ENCODE results near the gene SNAP91.
"Not testable (repeated sequence)": the region's sequence is repeated elsewhere in the genome, so short reads cannot be mapped to it uniquely, and the experiment has no call there.

SNAP91 gene

GRCh38 chr6:83550482-83550881 is 158.4 kb downstream of the SNAP91 start:
- H3F3A ChIP-seq (ENCODE audit: insufficient read depth, low read length); H3K79me2 ChIP-seq (ENCODE audit: insufficient read depth, low read length); H3K36me3 ChIP-seq (ENCODE audit: insufficient read depth, low read length); H3K9me3 ChIP-seq (ENCODE audit: low read length); H3K9me2 ChIP-seq (ENCODE audit: low read depth, low read length); H3K4me3 ChIP-seq (ENCODE audit: low read depth, low read length, poor library complexity, severe bottlenecking); H4K20me1 ChIP-seq (ENCODE audit: insufficient read depth, low read length); H3K4me2 ChIP-seq (ENCODE audit: low read length); H3K27me3 ChIP-seq (ENCODE audit: insufficient read depth, low read length); H3K4me1 ChIP-seq (ENCODE audit: insufficient read depth, low read length, severe bottlenecking); H3K27ac ChIP-seq (ENCODE audit: low read depth, low read length, poor library complexity, severe bottlenecking); H3K9ac ChIP-seq (ENCODE audit: low read length); H2AFZ ChIP-seq (ENCODE audit: low read length): not testable (repeated sequence)

- no peak overlapping the region for H3K9ac ChIP-seq (ENCODE audit: low read length)
- TF ChIP-seq EZH2 (IDR thresholded peaks at IDR 0.05; ENCODE audit: borderline replicate concordance, low read length): no peak
- no peak for TF ChIP-seq CTCF (IDR thresholded peaks at IDR 0.05; ENCODE audit: low read length)
- no peaks in the 10 kb centered on the region for H4K20me1 ChIP-seq (ENCODE audit: insufficient read depth, low read length)
- no peaks in the 10 kb centered on the region for H3K27me3 ChIP-seq (ENCODE audit: insufficient read depth, low read length)
- H2AFZ ChIP-seq (ENCODE audit: low read length): no peak overlapping the region
- no peak overlapping the region for H3K4me2 ChIP-seq (ENCODE audit: low read length)
- no peaks in the 10 kb centered on the region for H3K4me1 ChIP-seq (ENCODE audit: insufficient read depth, low read length, severe bottlenecking)
- H3K27ac ChIP-seq (ENCODE audit: low read depth, low read length, poor library complexity, severe bottlenecking): no peak overlapping the region
- H3K4me3 ChIP-seq (ENCODE audit: low read depth, low read length, poor library complexity, severe bottlenecking): no peak overlapping the region
- no peaks in the 10 kb centered on the region for H3K9me2 ChIP-seq (ENCODE audit: low read depth, low read length)
- H3F3A ChIP-seq (ENCODE audit: insufficient read depth, low read length): no peaks in the 10 kb centered on the region
- H3K36me3 ChIP-seq (ENCODE audit: insufficient read depth, low read length): no peaks in the 10 kb centered on the region
- H3K79me2 ChIP-seq (ENCODE audit: insufficient read depth, low read length): no peaks in the 10 kb centered on the region
- no peaks in the 10 kb centered on the region for H3K9me3 ChIP-seq (ENCODE audit: low read length)
Measured at GRCh38 chr6:83546636-83547035, 162.3 kb downstream of the SNAP91 start.

GRCh38 chr6:83539678-83540077 is 169.2 kb downstream of the SNAP91 start:
- TF ChIP-seq CTCF (IDR thresholded peaks at IDR 0.05; ENCODE audit: low read length) (no peak), EZH2 (IDR thresholded peaks at IDR 0.05; ENCODE audit: borderline replicate concordance, low read length) (no peak)
- no peaks in the 10 kb centered on the region for H3K79me2 ChIP-seq (ENCODE audit: insufficient read depth, low read length)

More at GRCh38 chr6:83539678-83540077, 169.2 kb downstream of the SNAP91 start:
- H3F3A ChIP-seq (ENCODE audit: insufficient read depth, low read length): no peaks in the 10 kb centered on the region
- no peaks in the 10 kb centered on the region for H3K9me3 ChIP-seq (ENCODE audit: low read length)
- H3K27ac ChIP-seq (ENCODE audit: low read depth, low read length, poor library complexity, severe bottlenecking): no peak overlapping the region
- H3K4me2 ChIP-seq (ENCODE audit: low read length): no peak overlapping the region
- no peak overlapping the region for H2AFZ ChIP-seq (ENCODE audit: low read length)
- H3K4me3 ChIP-seq (ENCODE audit: low read depth, low read length, poor library complexity, severe bottlenecking): no peak overlapping the region
- no peak overlapping the region for H3K9ac ChIP-seq (ENCODE audit: low read length)
- no peaks in the 10 kb centered on the region for H3K9me2 ChIP-seq (ENCODE audit: low read depth, low read length)
- H3K4me1 ChIP-seq (ENCODE audit: insufficient read depth, low read length, severe bottlenecking): no peaks in the 10 kb centered on the region
- H3K27me3 ChIP-seq (ENCODE audit: insufficient read depth, low read length): no peaks in the 10 kb centered on the region
- no peaks in the 10 kb centered on the region for H3K36me3 ChIP-seq (ENCODE audit: insufficient read depth, low read length)
- H4K20me1 ChIP-seq (ENCODE audit: insufficient read depth, low read length): no peaks in the 10 kb centered on the region

Measured in OCI-LY1 (cell line).